H1 (cell line): Measurements from ENCODE around the gene AP5Z1. TPM values are rescaled to one million over a fixed set of nuclear protein-coding genes. Genes with fewer than 3 reads are reported as not detected.

Experiments
- CTCF ChIA-PET: fragments of 300-600 bp; sonication (Branson Sonifier 250); formaldehyde crosslinking; loops from one replicate; lab custom pipeline; 2021; ENCODE audit not compliant: partially characterized antibody; lab: Charles Lee
- POLR2A ChIA-PET: fragments of 300-600 bp; sonication (Branson Sonifier 250); formaldehyde crosslinking; loops from one replicate; lab custom pipeline; 2021; ENCODE audit warnings: inconsistent platforms; ENCODE audit not compliant: partially characterized antibody; lab: Charles Lee
- DNase-seq, 2 experiments: peaks; one replicate each; pipeline versions ENCODE4 v3.0.0 to v3.0.0-alpha.2; 2010 to 2022; ENCODE audit warnings: low spot score in 2 of 2, low read depth in 1 of 2, mixed read lengths in 1 of 2
- FAIRE-seq: peaks from 2 replicates; lab custom pipeline; 2011; peaks lifted over from hg19 to GRCh38; lab: Jason Lieb, UNC
- H2AFZ ChIP-seq: 2 replicates; pipeline ENCODE4 v1.8.1; 2012; ENCODE audit warnings: low read length, inconsistent platforms
- H2AK5ac ChIP-seq: 2 replicates; pipeline ENCODE4 v1.6.1; 2013; ENCODE audit warnings: low read depth, low read length
- H2BK120ac ChIP-seq: replicated peaks from 2 replicates; pipeline ENCODE3; 2013; ENCODE audit warnings: low read depth, low read length, inconsistent platforms
- H2BK12ac ChIP-seq: 2 replicates; pipeline ENCODE4 v1.6.1; 2013; ENCODE audit warnings: low read depth, low read length
- H2BK15ac ChIP-seq: 2 replicates; pipeline ENCODE4 v1.6.1; 2013; ENCODE audit warnings: low read length
- H2BK20ac ChIP-seq: 2 replicates; pipeline ENCODE4 v1.6.1; 2013; ENCODE audit warnings: low read length
- H2BK5ac ChIP-seq: 2 replicates; pipeline ENCODE4 v1.6.1; 2013; ENCODE audit warnings: low read depth, low read length
- H3K14ac ChIP-seq: 2 replicates; pipeline ENCODE4 v1.6.1; 2013; ENCODE audit warnings: inconsistent platforms; ENCODE audit not compliant: insufficient read length
- H3K18ac ChIP-seq: 2 replicates; pipeline ENCODE4 v1.6.1; 2013; ENCODE audit warnings: low read length; ENCODE audit errors: extremely low read depth
- H3K23ac ChIP-seq: 2 replicates; pipeline ENCODE4 v1.6.1; 2013; ENCODE audit warnings: inconsistent platforms; ENCODE audit not compliant: insufficient read length
- H3K23me2 ChIP-seq: 2 replicates; pipeline ENCODE4 v1.6.1; 2013; ENCODE audit warnings: low read depth, low read length
- H3K27ac ChIP-seq: 2 replicates; pipeline ENCODE4 v1.6.1; 2011; ENCODE audit warnings: low read depth, low read length, inconsistent platforms
- H3K27me3 ChIP-seq, 4 experiments: replicated peaks in 1 of 4; 1 replicate in 1 of 4; 2 replicates in 3 of 4; pipeline versions ENCODE4 v1.6.1 to v1.8.1; 2011 to 2013; ENCODE audit warnings: low read length in 3 of 4, mild to moderate bottlenecking in 3 of 4, inconsistent platforms in 2 of 4, mixed read lengths in 2 of 4, moderate library complexity in 1 of 4; ENCODE audit not compliant: control insufficient read depth in 3 of 4, insufficient read depth in 3 of 4; ENCODE audit errors: extremely low read depth in 1 of 4
- H3K36me3 ChIP-seq, 4 experiments: 2 replicates each; pipeline versions ENCODE4 v1.6.1 to v1.8.1; 2011 to 2013; ENCODE audit warnings: mild to moderate bottlenecking in 4 of 4, low read length in 3 of 4, moderate library complexity in 2 of 4, control low read depth in 1 of 4, inconsistent platforms in 1 of 4; ENCODE audit not compliant: insufficient read depth in 4 of 4, control insufficient read depth in 2 of 4
- H3K4ac ChIP-seq: replicated peaks from 2 replicates; pipeline ENCODE3; 2013; ENCODE audit warnings: low read length, low read depth, mixed read lengths, inconsistent platforms; ENCODE audit not compliant: insufficient read length
- H3K4me1 ChIP-seq, 4 experiments: replicated peaks in 1 of 4; 1 replicate in 1 of 4; 2 replicates in 3 of 4; pipeline versions ENCODE4 v1.6.1 to v1.8.1; 2011 to 2013; ENCODE audit warnings: low read length in 3 of 4, inconsistent platforms in 2 of 4, mixed read lengths in 1 of 4; ENCODE audit not compliant: insufficient read depth in 4 of 4, control insufficient read depth in 3 of 4
- H3K4me2 ChIP-seq, 2 experiments: 2 replicates each; pipeline versions ENCODE4 v1.6.1 to v1.8.1; 2011 to 2013; ENCODE audit warnings: low read depth in 2 of 2, low read length in 2 of 2, control low read depth in 1 of 2, inconsistent platforms in 1 of 2, mild to moderate bottlenecking in 1 of 2; ENCODE audit not compliant: insufficient read depth in 1 of 2
- H3K4me3 ChIP-seq, 4 experiments: fragments of 200-600, 300-600 bp in 1 of 4; sonication (generic), shearing (Covaris generic), sonication (Bioruptor Twin) in 1 of 4; 2 replicates each; pipeline versions ENCODE4 v1.5.1 to v1.8.1; 2011 to 2016; ENCODE audit warnings: low read length in 4 of 4, low read depth in 3 of 4, control low read depth in 2 of 4, inconsistent platforms in 2 of 4, mild to moderate bottlenecking in 2 of 4, mixed read lengths in 1 of 4, moderate library complexity in 1 of 4; ENCODE audit not compliant: insufficient read depth in 2 of 4; ENCODE audit errors: extremely low read depth in 1 of 4
- H3K56ac ChIP-seq: replicated peaks from 2 replicates; pipeline ENCODE3; 2013; ENCODE audit warnings: low read depth, mild to moderate bottlenecking, mixed read lengths, low read length, inconsistent platforms; ENCODE audit not compliant: insufficient read length
- H3K79me1 ChIP-seq: 2 replicates; pipeline ENCODE4 v1.6.1; 2013; ENCODE audit warnings: low read depth, low read length, control low read depth
- H3K79me2 ChIP-seq, 2 experiments: 2 replicates each; pipeline versions ENCODE4 v1.6.1 to v1.8.1; 2012 to 2013; ENCODE audit warnings: low read length in 2 of 2, mild to moderate bottlenecking in 2 of 2, inconsistent platforms in 1 of 2; ENCODE audit not compliant: insufficient read depth in 2 of 2, control insufficient read depth in 1 of 2
- H3K9ac ChIP-seq, 4 experiments: replicated peaks in 1 of 4; 1 replicate in 1 of 4; 2 replicates in 3 of 4; pipeline versions ENCODE4 v1.6.1 to v1.8.1; 2011 to 2013; ENCODE audit warnings: low read depth in 3 of 4, low read length in 3 of 4, control low read depth in 2 of 4, mild to moderate bottlenecking in 2 of 4, moderate library complexity in 2 of 4, inconsistent platforms in 1 of 4; ENCODE audit errors: extremely low read depth in 1 of 4
- H3K9me3 ChIP-seq, 2 experiments: 2 replicates each; pipeline versions ENCODE4 v1.6.1 to v1.8.1; 2012 to 2013; ENCODE audit warnings: mild to moderate bottlenecking in 2 of 2, moderate library complexity in 2 of 2, control low read depth in 1 of 2, inconsistent platforms in 1 of 2, low read depth in 1 of 2, low read length in 1 of 2, mixed read lengths in 1 of 2; ENCODE audit not compliant: insufficient read depth in 2 of 2
- H4K20me1 ChIP-seq, 2 experiments: replicated peaks in 1 of 2; 2 replicates each; pipeline versions ENCODE3 to v1.8.1; 2011 to 2013; ENCODE audit warnings: inconsistent platforms in 2 of 2, low read length in 2 of 2, mild to moderate bottlenecking in 1 of 2; ENCODE audit not compliant: insufficient read depth in 2 of 2, control insufficient read depth in 1 of 2
- H4K5ac ChIP-seq: 2 replicates; pipeline ENCODE4 v1.6.1; 2013; ENCODE audit warnings: low read length, low read depth, mixed read lengths, inconsistent platforms; ENCODE audit not compliant: insufficient read length
- H4K8ac ChIP-seq: 2 replicates; pipeline ENCODE4 v1.8.0; 2013; ENCODE audit warnings: mild to moderate bottlenecking, moderate library complexity, low read length, inconsistent platforms; ENCODE audit not compliant: insufficient read depth; ENCODE audit errors: extremely low read depth
- H4K91ac ChIP-seq: replicated peaks from 2 replicates; pipeline ENCODE3; 2013; ENCODE audit warnings: low read length, mixed read lengths, inconsistent platforms; ENCODE audit not compliant: insufficient read length
- BCL11A ChIP-seq, 2 experiments: IDR thresholded peaks; one replicate each; pipeline ENCODE4 v1.6.1; 2011; ENCODE audit warnings: low read depth in 2 of 2, low read length in 2 of 2, mild to moderate bottlenecking in 2 of 2
- BRCA1 ChIP-seq: IDR thresholded peaks from 2 replicates; pipeline ENCODE4 v1.6.1; 2012; ENCODE audit warnings: low read depth, low read length, improper control_type of control experiment
- CTBP2 ChIP-seq: IDR thresholded peaks from 2 replicates; pipeline ENCODE4 v1.7.0; 2011; ENCODE audit warnings: borderline replicate concordance, mild to moderate bottlenecking, moderate library complexity, mixed read lengths, low read length; ENCODE audit not compliant: insufficient read depth, insufficient read length
- EZH2 ChIP-seq: fragments of 200-600 bp; sonication (generic); IDR thresholded peaks from 2 replicates; pipeline ENCODE4 v1.7.1; 2012; ENCODE audit warnings: low read depth, mild to moderate bottlenecking, moderate library complexity, low read length, inconsistent platforms; ENCODE audit not compliant: severe bottlenecking
- FOSL1 ChIP-seq: IDR thresholded peaks from 2 replicates; pipeline ENCODE4 v1.6.1; 2011; ENCODE audit warnings: mild to moderate bottlenecking, low read depth, low read length, moderate library complexity; ENCODE audit not compliant: insufficient read depth
- KDM1A ChIP-seq: fragments of 200-600, 300-600 bp; sonication (generic); IDR thresholded peaks from 2 replicates; pipeline ENCODE4 v1.7.1; 2016; ENCODE audit warnings: mild to moderate bottlenecking, low read length, borderline replicate concordance
- KDM4A ChIP-seq: IDR thresholded peaks from one replicate; pipeline ENCODE4 v1.7.1; 2012; ENCODE audit warnings: low read depth, mild to moderate bottlenecking, moderate library complexity, low read length, inconsistent platforms; ENCODE audit not compliant: severe bottlenecking
- MAFK ChIP-seq: IDR thresholded peaks from 2 replicates; pipeline ENCODE4 v1.6.1; 2012; ENCODE audit warnings: low read depth, mild to moderate bottlenecking, improper control_type of control experiment, low read length
- NANOG ChIP-seq: IDR thresholded peaks from 2 replicates; pipeline ENCODE4 v1.6.1; 2011; ENCODE audit warnings: low read length, low read depth, mild to moderate bottlenecking, inconsistent platforms; ENCODE audit not compliant: insufficient read depth, poor library complexity, severe bottlenecking
- NRF1 ChIP-seq: IDR thresholded peaks from 2 replicates; pipeline ENCODE4 v1.6.1; 2011; ENCODE audit warnings: mild to moderate bottlenecking, low read depth, low read length, improper control_type of control experiment
- SIRT6 ChIP-seq: IDR thresholded peaks from one replicate; pipeline ENCODE4 v1.7.1; 2012; ENCODE audit warnings: low read length, inconsistent platforms
- SP1 ChIP-seq: IDR thresholded peaks from 2 replicates; pipeline ENCODE4 v1.6.1; 2011; ENCODE audit warnings: low read depth, low read length
- WGBS, 2 experiments: shearing (Covaris generic) in 1 of 2; methylation state at CpG; one replicate each; pipeline versions ENCODE4 v1.1.6 to v1.1.7; 2013 to 2015; ENCODE audit warnings: low lambda C conversion rate in 2 of 2, mixed read lengths in 2 of 2, inconsistent platforms in 1 of 2, low coverage in 1 of 2, missing lambda C conversion rate in 1 of 2; ENCODE audit not compliant: insufficient replicate concordance in 2 of 2, insufficient coverage in 1 of 2, insufficient read length in 1 of 2; ENCODE audit errors: extremely low coverage in 1 of 2, missing lambda C conversion rate in 1 of 2; 5-methylcytosine and 5-hydroxymethylcytosine counted together
- polyA plus RNA-seq, 7 experiments: library from polyadenylated mRNA; depleted of rRNA in 3 of 7; stranded (reverse) in 5 of 7; unstranded in 2 of 7; fragments of >200 nt in 5 of 7; fragments of 200-250 nt in 2 of 7; gene quantifications; 1 replicate in 5 of 7; 2 replicates in 1 of 7; 4 replicates in 1 of 7; pipeline versions ENCODE4 v1.2.1 to v1.2.3, GENCODE V29; 2011 to 2013; ENCODE audit warnings: missing spikeins in 2 of 7, mixed read lengths in 2 of 7
- total RNA-seq: library from RNA; stranded (reverse); fragmentation: NEBNext Ultra II Directional; extraction: Animal tissue kit (Norgen Biotek cat#: 25700); gene quantifications from 2 replicates; pipeline ENCODE4 v1.2.1, GENCODE V29; 2021
- TF ChIP-seq, protein P1 (sequence below): IDR thresholded peaks from 2 replicates; pipeline ENCODE4 v1.6.1; 2011; ENCODE audit warnings: low read length, improper control_type of control experiment

The AP5Z1 gene
- total and polyA plus RNA-seq, 2 of the 8 experiments (the other 6 are each of a cell fraction or from before 2014, with no cell fraction given) = 24.0 to 24.7 TPM

DNA sequence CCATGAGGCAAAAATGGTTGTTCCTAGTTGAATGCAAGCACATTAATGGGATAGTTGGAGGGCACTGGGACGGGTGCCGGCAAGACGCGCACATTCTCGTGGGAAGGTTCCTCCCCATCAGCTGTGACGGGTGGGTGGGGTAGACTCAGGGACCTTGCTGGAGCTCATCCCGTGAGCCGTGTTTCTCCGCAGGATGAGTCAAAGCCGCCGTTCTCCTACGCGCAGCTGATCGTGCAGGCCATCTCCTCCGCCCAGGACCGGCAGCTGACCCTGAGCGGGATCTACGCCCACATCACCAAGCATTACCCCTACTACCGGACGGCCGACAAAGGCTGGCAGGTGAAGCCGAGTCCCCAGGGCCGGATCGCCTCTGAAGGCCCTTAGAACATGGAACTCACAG is 20.4 kb upstream of the AP5Z1 start:
- H4K91ac ChIP-seq = no peak overlapping the region
- no peak overlapping the region for H3K27ac ChIP-seq
- no peak overlapping the region for H3K9ac ChIP-seq
- no peak for FAIRE-seq
- H3K79me2 ChIP-seq = no peaks in the 10 kb centered on the region
- H3K36me3 ChIP-seq = no peaks in the 10 kb centered on the region
- ChIA-PET CTCF (interaction anchor here (0.6 to 2.3 kb wide), 17 partner anchors 9 to 193 kb away, joined by 3 to 12 read pairs (median 3); no protein-coding TSS in a partner anchor), POLR2A (interaction anchor here (1.2 to 1.3 kb wide), 2 partner anchors 20 to 114 kb away, joined by 3 to 5 read pairs; partner anchors contain the start of gene AP5Z1)
- H2AFZ ChIP-seq = no peak overlapping the region
- no peak overlapping the region for H2BK12ac ChIP-seq
- H3K18ac ChIP-seq = no peak overlapping the region
- no peak for DNase-seq
- no peaks in the 10 kb centered on the region for H3K23me2 ChIP-seq
- no peaks in the 10 kb centered on the region for H3K9me3 ChIP-seq
- no peak overlapping the region for H3K23ac ChIP-seq
- H3K4me1 ChIP-seq = no peaks in the 10 kb centered on the region
- no peaks in the 10 kb centered on the region for H3K27me3 ChIP-seq
- H3K4ac ChIP-seq = no peak overlapping the region
- TF ChIP-seq BRCA1 (no peak), KDM1A (no peak), SIRT6 (no peak), SP1 (no peak), NANOG (no peak), EZH2 (no peak), CTBP2 (no peak), MAFK (no peak), BCL11A (IDR thresholded peaks at IDR 0.05; ENCODE audit: low read depth in 2 of 2, low read length in 2 of 2) (no peak), NRF1 (no peak), FOSL1 (no peak), KDM4A (no peak)
- TF ChIP-seq, protein P1, sequence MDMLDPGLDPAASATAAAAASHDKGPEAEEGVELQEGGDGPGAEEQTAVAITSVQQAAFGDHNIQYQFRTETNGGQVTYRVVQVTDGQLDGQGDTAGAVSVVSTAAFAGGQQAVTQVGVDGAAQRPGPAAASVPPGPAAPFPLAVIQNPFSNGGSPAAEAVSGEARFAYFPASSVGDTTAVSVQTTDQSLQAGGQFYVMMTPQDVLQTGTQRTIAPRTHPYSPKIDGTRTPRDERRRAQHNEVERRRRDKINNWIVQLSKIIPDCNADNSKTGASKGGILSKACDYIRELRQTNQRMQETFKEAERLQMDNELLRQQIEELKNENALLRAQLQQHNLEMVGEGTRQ = no peak
- no peak overlapping the region for H2BK5ac ChIP-seq
- no peak overlapping the region for H2BK120ac ChIP-seq
- no peak overlapping the region for H3K4me3 ChIP-seq
- H4K8ac ChIP-seq = no peak overlapping the region
- no peaks in the 10 kb centered on the region for H3K79me1 ChIP-seq
- H2BK20ac ChIP-seq = no peak overlapping the region
- no peak overlapping the region for H2BK15ac ChIP-seq
- no peak overlapping the region for H3K56ac ChIP-seq
- peaks cover 3 to 12% of the 10 kb centered on the region in 2 experiments for H4K20me1 ChIP-seq
- H3K4me2 ChIP-seq = no peak overlapping the region
- no peak overlapping the region for H3K14ac ChIP-seq
- H2AK5ac ChIP-seq = no peak overlapping the region
- WGBS, 2 experiments = 96% methylated on average over 21 of the region's 24 CpGs; no CpG with 5 or more reads in 1 of the 2 experiments
- no peak overlapping the region for H4K5ac ChIP-seq
